Femur (tissue), 1 donor: ENCODE data around the gene ARHGEF28.

Experiments used
- DNase-seq: peaks from one replicate; pipeline ENCODE4 v3.0.0-alpha.2; 2017

Gene ARHGEF28

DNA sequence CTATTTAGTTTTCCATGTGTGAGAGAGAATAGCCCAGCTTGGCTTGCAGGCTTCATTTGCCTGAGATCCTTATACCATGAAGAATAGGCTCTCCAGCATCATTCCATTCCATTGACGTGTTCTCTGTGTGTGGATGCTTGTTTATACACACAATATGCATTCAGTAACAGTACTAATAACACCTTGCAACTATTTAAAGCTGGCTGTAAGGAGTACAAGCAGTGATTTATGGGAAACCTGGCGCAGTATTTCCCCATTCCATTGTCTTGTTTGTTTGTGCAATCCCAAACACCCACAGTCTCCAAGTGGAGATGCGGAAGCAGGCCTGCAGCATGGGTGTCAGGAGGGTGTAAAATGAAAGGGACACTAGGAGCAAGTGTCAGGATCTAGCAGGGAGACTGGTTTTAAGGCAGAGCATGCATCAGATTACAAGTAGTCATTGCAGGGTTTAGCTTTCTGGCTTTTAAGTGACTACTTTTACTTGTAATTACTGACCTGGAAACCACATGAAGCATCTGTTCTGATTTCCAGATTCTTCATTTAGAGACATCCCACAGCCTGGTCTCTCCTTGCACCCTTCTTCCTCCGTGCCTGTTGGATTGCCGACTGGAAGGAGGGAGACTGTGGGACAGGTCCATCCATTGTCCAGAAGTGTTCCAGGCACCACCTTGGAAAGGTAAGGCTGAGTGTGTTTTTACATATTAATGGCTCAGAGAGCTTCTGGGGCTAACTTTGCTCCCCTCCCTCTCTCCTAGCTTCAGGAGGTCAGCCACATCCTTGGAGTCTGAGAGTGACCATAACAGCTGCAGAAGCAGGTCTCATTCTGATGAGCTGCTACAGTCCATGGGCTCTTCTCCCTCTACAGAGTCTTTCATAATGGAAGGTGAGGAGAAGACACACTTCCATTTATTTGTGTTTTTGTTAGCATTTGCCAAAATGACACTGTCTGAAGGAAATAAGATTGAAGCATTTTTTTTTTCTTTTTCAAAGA is 241.6 kb downstream of the ARHGEF28 start:
- no peak for DNase-seq

DNA sequence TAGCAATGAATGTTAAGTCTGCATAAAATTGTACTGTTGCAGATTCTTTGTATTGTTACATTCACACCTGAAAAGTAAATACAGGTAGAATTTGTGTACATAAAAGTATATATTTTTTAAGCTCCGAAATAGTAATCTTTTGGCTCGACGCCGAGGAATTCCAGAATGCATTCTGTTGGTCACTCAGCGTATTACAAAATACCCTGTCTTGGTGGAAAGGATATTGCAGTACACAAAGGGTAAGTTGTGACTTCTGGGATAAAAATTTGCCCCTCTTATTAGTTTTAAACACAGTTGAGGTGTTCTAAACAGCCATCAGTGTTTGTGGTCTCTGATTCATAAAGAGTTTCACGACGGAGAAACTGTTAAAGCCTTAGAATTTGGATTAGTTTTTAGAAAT is 257.6 kb downstream of the ARHGEF28 start:
- DNase-seq: no peak

DNA sequence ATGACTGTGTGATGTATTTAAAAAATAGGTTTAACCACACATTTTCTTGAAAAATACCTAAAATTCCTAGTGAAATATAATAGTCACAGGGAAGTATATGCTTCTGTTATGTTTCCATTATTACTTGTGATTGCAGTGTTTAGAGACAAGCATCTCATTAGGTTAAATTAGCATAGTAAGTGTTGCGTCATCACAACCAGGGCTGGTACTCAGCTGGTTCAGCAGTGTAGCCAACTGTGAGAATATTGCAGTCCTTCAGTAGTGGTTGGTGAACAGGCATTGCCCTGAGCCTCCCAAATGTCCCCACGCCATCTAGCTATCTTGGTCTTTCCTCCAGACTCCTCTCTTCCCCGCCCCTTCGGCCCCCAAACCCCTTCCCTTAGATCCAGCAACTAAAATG is 261.7 kb downstream of the ARHGEF28 start:
- no peak for DNase-seq

DNA sequence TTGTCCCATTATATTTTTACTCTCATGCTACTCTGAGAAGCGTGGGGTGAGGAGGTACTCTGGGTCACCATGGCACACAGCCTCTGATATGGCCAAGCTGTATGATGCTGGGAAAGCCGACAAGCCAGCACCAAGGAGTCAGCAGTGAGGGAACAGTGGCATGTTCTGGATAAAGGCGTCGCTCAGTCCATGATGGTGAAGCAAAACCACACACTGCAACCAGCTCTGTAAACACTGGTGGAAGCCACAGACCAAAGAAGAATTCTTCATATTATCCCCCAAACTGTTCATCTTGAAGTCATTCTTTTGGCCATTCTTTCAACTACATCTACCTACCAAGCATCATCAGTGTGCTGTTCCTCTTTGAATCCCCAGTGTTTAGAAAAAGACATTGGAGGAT is 264.6 kb downstream of the ARHGEF28 start:
- no peak for DNase-seq

DNA sequence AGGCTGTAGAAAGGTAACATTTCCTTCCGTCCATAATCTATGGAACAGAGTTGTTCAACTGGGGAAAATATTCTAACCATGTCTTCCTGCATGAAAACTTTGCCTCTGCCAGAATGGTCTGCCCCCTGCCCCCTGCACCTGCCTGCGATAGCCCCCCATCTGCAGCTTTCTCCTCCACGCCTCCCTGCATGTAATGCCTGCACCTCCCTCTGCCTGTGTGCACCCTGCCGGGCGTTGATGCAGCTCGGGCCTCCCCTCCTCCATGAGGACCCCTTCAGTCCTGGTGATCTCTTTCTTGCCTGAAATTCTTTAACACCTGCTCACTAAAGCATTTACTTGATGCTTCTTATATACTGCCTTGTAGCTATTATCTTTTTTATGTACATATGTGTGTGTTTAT is 266.2 kb downstream of the ARHGEF28 start:
- DNase-seq: no peak

DNA sequence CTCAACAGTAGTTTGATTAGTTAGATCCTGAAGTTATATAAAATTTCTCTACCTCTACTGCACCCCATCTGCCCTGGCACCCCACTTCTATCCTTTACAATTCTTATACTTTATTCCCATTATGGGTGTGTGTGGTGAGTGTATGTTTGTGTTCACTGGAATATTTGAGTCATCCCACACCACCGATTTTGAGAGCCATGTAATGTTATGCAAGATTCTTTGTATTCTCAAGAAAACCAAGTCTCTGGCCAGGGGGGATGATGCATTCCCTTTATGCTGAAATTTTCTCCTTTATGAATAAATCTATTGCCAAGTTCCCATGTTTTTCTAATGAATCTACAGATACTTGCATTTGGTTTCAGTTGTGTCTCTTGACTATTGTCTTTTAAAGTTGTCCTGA is 266.8 kb downstream of the ARHGEF28 start:
- DNase-seq: no peak

DNA sequence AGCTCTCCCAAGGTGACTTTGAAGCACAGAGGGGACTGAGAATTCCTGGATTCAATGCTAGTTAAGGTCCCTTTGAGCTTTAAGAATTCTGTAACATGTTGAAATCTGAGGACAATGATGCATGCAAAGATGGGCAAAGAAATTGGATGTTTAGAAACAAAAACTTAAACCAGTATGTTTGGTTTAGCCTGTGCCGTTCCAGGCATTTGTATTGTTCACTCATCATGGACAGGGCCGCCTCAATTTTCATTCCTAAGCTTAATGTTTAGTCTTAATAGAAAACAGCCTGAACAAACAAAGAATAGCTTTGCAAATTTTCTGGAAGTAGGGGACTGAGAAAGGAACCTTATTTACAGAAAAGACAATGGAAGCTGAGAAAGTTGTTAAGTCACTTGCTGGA is 267.8 kb downstream of the ARHGEF28 start:
- DNase-seq: no peak

DNA sequence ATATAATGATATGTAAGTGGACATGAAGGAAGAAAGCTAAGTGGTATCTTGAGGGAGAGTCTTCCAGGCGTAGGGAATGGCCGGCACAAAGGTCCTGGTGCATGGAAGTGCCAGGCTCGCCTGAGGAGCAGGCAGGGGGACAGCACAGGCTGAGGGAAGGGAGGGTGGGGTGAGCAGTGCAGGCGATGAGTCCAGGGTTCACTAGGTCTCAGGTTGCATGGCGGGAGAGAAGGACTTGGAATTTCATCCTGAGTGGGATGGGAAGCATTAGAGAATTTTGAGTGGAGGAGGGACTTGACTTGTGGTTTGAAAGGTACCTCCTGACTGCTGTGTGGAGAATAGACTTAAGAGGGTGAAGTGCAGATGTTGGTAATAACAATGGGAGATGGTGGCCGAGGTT is 268.9 kb downstream of the ARHGEF28 start:
- no peak for DNase-seq

DNA sequence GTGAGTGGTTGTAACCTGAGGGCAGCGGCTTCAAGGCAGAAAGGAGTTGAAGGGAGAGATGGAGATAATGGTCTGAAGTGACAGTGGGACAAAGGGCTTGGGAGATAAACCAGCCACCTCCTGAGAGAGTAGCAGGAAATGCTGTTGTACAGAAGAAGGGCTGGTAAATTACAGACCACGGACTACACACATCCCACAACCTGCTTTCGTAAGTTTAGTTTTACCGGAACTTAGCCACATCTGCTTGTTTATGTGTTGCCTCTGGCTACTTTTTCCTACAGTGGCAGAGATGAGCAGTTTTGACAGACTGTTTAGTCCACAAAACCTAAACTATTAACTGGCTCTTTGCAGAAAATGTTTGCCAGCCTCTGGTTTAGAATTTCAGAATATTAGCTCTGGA is 269.5 kb downstream of the ARHGEF28 start:
- no peak for DNase-seq

DNA sequence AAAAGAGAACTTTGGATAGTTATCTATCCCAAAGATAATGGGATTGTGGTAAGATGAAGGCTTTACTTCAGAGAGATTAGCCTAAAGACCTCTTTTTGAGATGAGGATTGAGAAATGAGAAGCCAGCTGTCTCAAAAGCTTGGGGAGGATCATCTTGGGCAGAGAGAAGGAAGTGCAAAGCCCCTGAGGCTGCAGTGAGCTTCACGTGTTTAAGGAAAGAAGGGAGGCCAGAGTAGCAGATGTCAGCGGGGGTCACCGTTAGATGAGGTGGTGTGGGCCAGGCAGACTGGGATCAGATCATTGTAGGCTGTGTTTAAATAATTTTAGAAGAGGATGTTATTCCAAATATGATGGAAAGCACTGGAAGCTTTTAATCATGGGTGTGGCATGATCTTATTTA is 270.1 kb downstream of the ARHGEF28 start:
- no peak for DNase-seq

DNA sequence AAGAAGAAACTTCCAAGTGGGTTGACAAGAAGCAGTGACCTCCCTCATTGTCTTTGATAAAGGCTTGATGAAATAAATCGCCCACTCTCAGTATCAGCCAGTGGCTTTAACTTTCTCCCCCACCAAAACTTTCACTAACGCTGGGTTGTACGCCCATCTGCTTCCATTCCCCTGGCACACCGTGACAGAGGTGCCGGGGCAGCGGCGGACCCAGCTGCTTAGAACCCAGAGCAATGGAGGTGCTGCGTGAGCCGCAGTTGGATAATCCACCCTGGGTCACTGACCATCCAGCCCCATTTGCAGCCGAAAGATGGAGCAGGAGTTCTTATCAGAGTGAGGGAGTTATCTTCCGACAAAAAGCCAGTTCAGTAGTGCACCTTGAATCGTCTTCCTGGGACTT is 270.7 kb downstream of the ARHGEF28 start:
- DNase-seq: no peak

DNA sequence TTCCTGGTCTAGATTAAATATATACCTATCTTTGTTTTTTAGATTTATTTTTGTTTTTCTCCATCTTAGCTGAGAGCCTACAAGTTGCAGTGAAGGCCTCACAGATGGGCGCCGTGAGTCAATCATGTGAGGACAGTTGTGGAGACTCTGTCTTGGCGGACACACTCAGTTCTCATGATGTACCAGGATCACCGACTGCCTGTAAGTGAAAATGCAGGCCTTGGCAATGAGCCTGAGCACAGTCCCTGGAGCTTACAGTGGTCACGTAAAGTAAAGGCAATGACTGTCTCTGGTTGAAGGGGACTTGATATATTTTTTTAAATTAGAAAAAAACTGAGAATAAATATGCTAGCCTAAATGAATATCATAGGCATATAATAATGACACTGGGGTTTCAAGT is 271.9 kb downstream of the ARHGEF28 start:
- peak; percentile 41 for DNase-seq

DNA sequence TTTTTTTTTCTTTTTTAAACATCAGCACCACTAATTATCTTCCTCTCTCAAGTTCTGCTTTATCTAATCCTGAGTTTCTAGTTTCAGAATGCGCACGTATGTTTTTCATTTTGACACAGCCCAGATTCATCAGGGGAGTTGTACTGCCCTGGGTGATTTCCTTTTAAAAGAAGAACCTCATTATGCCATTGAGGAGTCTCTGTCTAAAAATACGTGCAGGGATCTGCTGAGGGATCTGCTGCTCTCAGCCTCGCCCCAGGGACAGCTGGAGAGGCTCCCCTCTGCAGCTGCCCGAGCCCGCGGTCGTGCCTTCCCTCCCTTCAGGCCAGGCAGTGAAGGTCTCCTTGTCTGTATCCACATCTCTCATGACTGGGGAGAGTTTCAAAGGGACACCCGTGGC is 273.1 kb downstream of the ARHGEF28 start:
- no peak for DNase-seq

DNA sequence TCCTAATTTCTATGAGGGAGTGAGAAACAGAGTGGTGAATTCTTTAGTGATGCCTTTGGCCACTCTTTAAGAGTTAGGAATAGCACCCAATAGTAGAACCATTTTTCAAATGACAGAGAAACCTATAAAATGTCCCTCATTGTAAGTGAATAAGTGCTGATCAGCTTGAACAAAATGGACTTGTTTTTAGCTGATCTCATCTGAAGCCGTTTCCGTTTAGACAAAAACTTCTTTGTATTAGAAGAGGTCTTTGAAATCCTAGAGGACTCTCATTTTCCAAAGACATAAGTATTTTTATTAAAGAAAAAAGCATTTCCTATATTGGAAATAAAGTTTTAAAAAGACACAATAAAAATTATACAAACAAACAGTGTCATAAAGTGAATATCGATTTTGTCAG is 273.9 kb downstream of the ARHGEF28 start:
- no peak for DNase-seq

DNA sequence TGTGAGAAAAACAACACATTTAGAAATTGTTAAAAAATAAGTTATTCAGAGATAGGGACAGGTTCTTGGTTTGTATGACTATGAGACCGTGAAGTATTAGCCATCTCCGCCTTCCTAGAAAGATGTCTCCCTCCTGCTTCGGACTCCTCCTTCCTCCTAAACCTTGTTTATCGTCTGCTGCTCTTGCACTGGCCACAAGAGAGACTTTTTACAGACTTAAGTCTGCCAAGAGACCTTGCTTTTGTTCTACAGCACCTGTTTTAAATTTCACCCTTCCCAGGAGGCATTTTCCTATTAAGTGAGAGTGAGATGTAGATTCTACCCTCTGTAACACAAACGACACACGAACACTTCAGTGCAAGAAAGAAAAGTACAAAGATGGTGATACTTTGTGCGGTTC is 274.6 kb downstream of the ARHGEF28 start:
- DNase-seq: no peak

DNA sequence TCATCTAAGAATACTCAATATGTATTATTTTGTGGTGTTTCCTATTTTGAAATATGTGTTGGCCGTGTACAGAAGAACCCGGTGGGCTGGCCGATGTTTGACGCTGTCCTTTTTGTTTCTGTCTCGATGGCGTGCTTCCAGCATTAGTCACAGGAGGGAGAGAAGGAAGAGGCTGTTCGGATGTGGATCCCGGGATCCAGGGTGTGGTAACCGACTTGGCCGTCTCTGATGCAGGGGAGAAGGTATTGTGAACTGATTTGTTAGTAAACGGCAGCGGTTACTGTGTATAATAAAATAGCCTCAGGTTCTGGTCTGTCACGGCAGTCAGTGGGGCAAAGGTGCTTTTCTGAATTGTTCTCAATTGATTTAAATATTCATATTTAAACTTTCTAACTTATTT is 275.0 kb downstream of the ARHGEF28 start:
- no peak for DNase-seq

DNA sequence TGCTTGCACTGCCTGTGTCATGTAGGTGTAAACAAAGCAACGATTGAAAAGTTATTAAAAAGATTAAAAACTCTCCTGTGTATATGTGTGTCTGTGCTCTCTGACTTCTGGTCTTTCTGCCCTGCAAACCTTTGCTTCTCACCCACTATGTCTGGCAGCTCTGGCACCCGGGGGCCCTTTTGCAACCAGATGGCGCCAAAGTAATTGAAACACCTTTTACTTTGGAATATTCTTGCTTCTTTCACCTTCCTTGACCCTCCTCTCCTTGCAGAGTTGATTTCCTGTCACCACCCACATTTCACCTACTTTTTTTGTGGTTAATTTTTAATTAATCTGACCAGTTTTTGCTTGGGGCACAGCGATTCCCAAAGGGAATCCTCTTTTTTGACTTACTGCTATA is 275.5 kb downstream of the ARHGEF28 start:
- no peak for DNase-seq

DNA sequence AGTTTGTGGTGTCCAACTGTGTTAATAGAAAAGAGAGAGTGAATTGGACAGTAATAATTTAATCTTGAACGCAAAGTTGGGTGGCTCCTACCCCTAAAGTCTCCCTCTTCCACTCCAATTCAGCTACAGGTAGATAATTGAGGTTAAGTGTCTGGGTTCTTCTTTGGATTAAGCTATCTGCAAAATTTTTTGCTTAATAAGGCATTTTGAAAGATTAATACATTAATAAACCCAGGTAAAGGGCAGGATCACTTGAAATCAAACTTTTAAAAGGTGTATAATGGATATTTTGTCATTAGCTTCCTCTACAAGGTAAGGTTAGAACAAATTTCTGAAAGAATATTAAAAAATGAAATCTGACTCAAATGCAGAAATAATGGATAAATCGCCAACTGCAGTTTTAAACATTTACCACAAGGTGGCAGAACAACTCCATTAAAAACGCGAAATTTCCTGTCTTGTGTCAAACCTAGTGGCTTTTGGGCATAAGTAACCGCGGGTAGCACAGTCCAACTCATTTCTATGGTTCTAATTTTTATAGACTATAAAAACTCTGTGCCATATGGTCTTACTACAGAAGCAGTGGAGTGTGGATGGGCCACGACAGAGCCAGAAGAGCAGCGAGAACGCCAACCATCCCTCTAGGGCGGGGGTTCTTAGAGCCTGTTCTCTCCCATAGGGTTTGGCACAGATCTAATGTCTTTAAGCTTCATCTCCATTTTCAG is 276.5 kb downstream of the ARHGEF28 start:
- peak; percentile 40 for DNase-seq

DNA sequence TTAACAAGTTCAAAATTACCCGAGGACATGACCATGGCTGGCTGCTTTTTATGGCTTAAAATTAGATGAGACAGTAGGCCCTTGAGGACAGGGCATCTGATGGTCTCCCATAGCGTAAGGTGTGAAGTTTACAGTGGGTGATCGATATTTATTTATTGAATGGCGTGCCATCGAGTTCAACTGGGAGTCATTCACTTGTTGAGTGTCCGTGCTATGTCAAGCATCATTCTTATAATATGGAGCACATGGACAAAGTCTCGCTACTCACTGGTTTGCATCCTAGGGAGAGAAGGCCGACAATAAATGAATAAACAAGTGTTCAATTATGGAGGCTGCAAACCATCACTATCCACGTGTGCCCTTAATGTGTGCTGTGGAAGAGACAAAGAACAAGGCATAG is 277.2 kb downstream of the ARHGEF28 start:
- DNase-seq: no peak

DNA sequence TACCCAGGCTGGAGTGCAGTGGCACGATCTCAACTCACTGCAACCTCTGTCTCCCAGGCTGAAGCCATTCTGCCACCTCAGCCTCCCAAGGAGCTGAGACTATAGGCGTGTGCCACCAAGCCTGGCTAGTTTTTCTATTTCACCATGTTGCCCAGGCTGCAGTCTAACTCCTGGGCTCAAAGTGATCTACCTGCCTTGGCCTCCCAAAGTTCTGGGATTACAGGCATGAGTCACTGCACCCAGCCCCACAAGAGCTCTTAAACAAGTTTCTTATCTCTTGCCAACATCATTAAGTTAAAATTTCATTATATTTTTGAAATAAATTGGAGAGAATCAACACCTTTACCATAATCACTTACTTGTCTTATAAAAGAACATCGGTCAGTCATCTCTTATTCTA is 280.3 kb downstream of the ARHGEF28 start:
- no peak for DNase-seq

DNA sequence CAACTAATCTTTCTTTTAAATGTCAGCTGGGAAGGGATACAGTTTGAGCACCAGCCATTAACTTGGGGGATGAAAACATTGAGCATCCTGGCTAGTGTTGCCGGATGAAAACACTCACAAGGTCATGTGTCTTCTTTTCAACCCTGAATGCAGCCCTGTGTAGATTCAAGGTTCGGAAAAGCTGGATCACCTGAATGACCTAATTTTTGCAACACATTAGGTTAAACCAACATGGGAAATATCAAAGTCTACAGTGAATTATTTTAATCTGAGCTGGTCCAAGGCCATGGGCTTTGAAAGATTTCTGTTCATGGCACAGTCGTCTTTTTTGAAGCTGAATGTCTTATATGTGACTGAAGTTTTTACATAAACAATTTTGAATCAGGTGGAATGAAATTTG is 281.2 kb downstream of the ARHGEF28 start:
- DNase-seq: no peak

DNA sequence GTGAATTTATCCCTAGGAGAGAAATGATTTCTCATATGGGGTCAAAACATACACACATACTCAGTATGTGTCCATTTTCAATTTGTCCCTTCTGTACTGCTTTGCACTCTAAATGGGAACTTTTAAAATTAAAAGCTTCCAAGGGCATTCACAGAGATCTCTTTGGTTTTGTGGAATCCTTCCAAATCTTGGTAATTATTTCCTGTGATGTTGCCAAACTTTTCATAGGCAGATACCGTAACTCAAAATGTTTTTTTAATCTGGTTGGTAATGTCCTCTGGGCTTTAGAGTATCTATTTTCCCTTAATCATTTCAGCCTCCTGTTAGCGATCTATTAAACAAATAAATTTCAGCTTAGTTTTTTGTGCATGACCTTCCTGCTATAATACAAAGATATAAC is 282.4 kb downstream of the ARHGEF28 start:
- DNase-seq: no peak

DNA sequence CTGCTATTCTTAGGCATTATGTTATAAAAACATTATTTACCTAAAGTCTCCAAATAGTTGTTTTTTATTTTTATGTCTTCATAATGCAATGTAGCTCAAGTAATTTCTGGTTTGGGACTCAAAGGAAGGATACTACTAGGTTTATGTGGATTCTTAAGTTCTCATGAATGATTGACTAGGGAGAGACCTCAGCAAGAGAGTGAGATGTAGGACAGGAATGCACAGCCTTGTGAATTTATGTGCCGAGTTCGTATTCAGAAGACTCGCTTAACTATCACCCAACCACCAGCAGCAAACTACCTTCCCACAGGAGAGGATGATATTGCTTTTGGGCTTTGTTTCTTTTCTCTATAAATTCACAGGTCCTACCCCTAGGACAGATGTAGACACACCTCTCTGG is 282.9 kb downstream of the ARHGEF28 start:
- no peak for DNase-seq

DNA sequence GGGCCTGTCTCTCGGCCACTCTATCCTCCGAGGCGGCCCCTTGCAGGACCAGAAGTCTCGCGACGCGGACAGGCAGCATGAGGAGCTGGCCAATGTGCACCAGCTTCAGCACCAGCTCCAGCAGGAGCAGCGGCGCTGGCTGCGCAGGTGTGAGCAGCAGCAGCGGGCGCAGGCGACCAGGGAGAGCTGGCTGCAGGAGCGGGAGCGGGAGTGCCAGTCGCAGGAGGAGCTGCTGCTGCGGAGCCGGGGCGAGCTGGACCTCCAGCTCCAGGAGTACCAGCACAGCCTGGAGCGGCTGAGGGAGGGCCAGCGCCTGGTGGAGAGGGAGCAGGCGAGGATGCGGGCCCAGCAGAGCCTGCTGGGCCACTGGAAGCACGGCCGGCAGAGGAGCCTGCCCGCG is 283.5 kb downstream of the ARHGEF28 start:
- no peak for DNase-seq
